K562 (cell line): ENCODE data around the gene CBX3. TPM values are rescaled to one million over a fixed set of nuclear protein-coding genes. Genes with fewer than 3 reads are reported as not detected.

Source experiments
- ARID4B ChIP-seq: sonication (generic); formaldehyde crosslinking; IDR thresholded peaks from 2 replicates; pipeline ENCODE4 v1.8.0; 2022; ENCODE audit warnings: mild to moderate bottlenecking, missing genetic modification reagents
- CHAMP1 ChIP-seq: fragments of 450-650 bp; IDR thresholded peaks from 2 replicates; pipeline ENCODE4 v1.6.1; 2016; ENCODE audit warnings: mild to moderate bottlenecking
- DLX4 ChIP-seq: fragments of 250-450 bp; sonication (Bioruptor Pico); IDR thresholded peaks from 2 replicates; pipeline ENCODE4 v1.6.1; 2021; ENCODE audit warnings: mild to moderate bottlenecking
- ELK3 ChIP-seq: fragments of 450-650 bp; formaldehyde crosslinking; IDR thresholded peaks from 2 replicates; pipeline ENCODE4 v1.4.0; 2020; ENCODE audit warnings: mild to moderate bottlenecking
- FOXA1 ChIP-seq: fragments of 450-650 bp; IDR thresholded peaks from 2 replicates; pipeline ENCODE4 v1.6.1; 2016; ENCODE audit warnings: mild to moderate bottlenecking, borderline replicate concordance
- HINFP ChIP-seq: fragments of 450-650 bp; conservative IDR thresholded peaks from 2 replicates; pipeline ENCODE4 v1.6.1; 2016; ENCODE audit warnings: missing genetic modification characterization, low read depth, mild to moderate bottlenecking, control low read depth, missing compliant biosample characterization
- IRF1 ChIP-seq: sonication (generic); formaldehyde crosslinking; IDR thresholded peaks from 2 replicates; pipeline ENCODE4 v1.8.0; 2022; ENCODE audit warnings: missing genetic modification reagents, mild to moderate bottlenecking, borderline replicate concordance
- LCOR ChIP-seq: sonication (generic); formaldehyde crosslinking; IDR thresholded peaks from 2 replicates; pipeline ENCODE4 v1.8.0; 2022; ENCODE audit warnings: mild to moderate bottlenecking, missing genetic modification reagents
- PHTF2 ChIP-seq: fragments of 250-450 bp; sonication (Bioruptor Pico); IDR thresholded peaks from 2 replicates; pipeline ENCODE4 v1.5.0; 2021; ENCODE audit warnings: mild to moderate bottlenecking
- PRMT5 ChIP-seq: sonication (generic); formaldehyde crosslinking; IDR thresholded peaks from 2 replicates; pipeline ENCODE4 v1.5.0; 2020; ENCODE audit warnings: missing genetic modification reagents
- PURB ChIP-seq: sonication (generic); formaldehyde crosslinking; IDR thresholded peaks from 2 replicates; pipeline ENCODE4 v1.9.0; 2021; ENCODE audit warnings: low read depth, mild to moderate bottlenecking, missing genetic modification reagents
- RB1 ChIP-seq: fragments of 450-650 bp; IDR thresholded peaks from 2 replicates; pipeline ENCODE4 v1.6.1; 2017; ENCODE audit warnings: low read depth, mild to moderate bottlenecking
- SMAD4 ChIP-seq: fragments of 250-450 bp; sonication (Bioruptor Pico); conservative IDR thresholded peaks from 2 replicates; pipeline ENCODE4 v1.8.0; 2021; ENCODE audit warnings: inconsistent platforms, mild to moderate bottlenecking, moderate library complexity
- SNIP1 ChIP-seq: fragments of 450-650 bp; IDR thresholded peaks from 2 replicates; pipeline ENCODE4 v1.7.1; 2017; ENCODE audit warnings: low read depth, mild to moderate bottlenecking
- ZNF212 ChIP-seq: fragments of 450-650 bp; formaldehyde crosslinking; IDR thresholded peaks from 2 replicates; pipeline ENCODE4 v1.4.0; 2020; ENCODE audit warnings: mild to moderate bottlenecking
- polyA plus RNA-seq, 8 experiments: library from polyadenylated mRNA; depleted of rRNA in 4 of 8; stranded (reverse) in 5 of 8; unstranded in 3 of 8; fragments of >200 nt; fragmentation: Nextera tagmentation in 2 of 8; fragmentation: Illumina TruSeq in 1 of 8; extraction: Ambion mirVana in 2 of 8; extraction: Trizol in 1 of 8; gene quantifications; 2 replicates each; pipeline versions ENCODE4 v1.2.1 to v1.2.3, GENCODE V29; 2011 to 2014; ENCODE audit warnings: inconsistent platforms in 1 of 8, missing spikeins in 1 of 8
- total RNA-seq, 7 experiments: library from RNA; depleted of rRNA in 6 of 7; stranded (reverse); fragments of >200 nt in 6 of 7; fragmentation: Illumina TruSeq in 2 of 7; extraction: Trizol in 2 of 7; gene quantifications; 2 replicates each; pipeline versions ENCODE4 v1.2.1 to v1.2.3, GENCODE V29; 2011 to 2021; ENCODE audit warnings: low replicate concordance in 1 of 7

CBX3 gene
- total and polyA plus RNA-seq, 9 of the 15 experiments (the other 6 are each of a cell fraction or from before 2014, with no cell fraction given) = 198 to 413 (median 328) TPM

GRCh38 chr7:26200038-26200443, 1.5 kb upstream of the CBX3 start (continued):
- TF ChIP-seq ARID4B (CRISPR knock-in tag) (no peak), LCOR (CRISPR knock-in tag) (no peak), SNIP1 (no peak), PRMT5 (CRISPR knock-in tag) (no peak), HINFP (peak; percentile 65; the same call in 1 of the 2 replicates), ELK3 (no peak), ZNF212 (no peak; the same call in 1 of the 2 replicates), PURB (no peak), FOXA1 (no peak), DLX4 (no peak), RB1 (no peak), PHTF2 (CRISPR knock-in tag) (peak; percentile 89; the same call in 1 of the 2 replicates), CHAMP1 (no peak), IRF1 (CRISPR knock-in tag) (no peak), SMAD4 (CRISPR knock-in tag) (peak; percentile 45)
